T-helper 2 cell (primary cell): ENCODE results near the gene CCNB2.

Source experiments
- DNase-seq, 5 experiments: peaks; one replicate each; pipeline versions ENCODE4 v3.0.0 to v3.0.0-alpha.2; 2012 to 2022

CCNB2 gene

DNA sequence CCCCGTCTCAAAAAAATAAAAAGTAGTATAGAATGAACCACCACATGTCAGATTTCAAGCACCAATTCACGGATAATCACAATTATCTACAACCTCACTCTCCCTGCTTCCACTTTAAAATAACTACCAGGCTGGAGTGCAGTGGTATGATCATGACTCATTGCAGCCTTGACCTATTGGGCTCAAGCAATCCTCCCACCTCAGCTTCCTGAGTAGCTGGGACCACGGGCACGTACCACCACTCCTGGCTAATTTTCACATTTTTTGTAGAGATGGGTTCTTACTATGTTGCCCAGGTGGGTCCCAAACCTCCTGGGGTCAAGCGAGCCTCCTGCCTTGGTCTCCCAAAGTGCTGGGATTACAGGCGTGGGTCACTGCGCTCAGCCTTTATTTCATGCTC, 63.6 kb downstream of the CCNB2 start:
- no peak for DNase-seq

DNA sequence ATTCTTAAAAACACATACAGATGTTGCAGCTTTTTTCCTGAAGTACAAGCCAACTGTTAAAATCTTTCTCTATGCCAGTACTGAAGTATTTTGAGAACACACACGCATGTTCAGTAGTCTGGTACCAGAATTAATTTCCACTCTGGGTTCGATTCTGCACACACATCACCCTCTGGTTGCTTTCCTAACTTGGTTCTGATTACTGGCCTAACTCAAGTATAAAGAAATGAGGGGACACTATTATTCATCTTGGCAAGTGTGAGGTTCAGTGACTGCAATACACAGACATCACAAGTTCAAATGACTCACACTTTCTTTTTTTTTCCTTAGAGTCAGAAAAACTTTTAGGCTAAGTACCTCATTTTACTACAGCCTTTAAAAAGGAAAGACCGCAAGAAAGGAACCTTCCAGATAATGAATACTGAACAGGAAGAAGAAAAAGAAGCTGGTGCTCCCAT, 64.3 kb downstream of the CCNB2 start:
- no peak for DNase-seq

DNA sequence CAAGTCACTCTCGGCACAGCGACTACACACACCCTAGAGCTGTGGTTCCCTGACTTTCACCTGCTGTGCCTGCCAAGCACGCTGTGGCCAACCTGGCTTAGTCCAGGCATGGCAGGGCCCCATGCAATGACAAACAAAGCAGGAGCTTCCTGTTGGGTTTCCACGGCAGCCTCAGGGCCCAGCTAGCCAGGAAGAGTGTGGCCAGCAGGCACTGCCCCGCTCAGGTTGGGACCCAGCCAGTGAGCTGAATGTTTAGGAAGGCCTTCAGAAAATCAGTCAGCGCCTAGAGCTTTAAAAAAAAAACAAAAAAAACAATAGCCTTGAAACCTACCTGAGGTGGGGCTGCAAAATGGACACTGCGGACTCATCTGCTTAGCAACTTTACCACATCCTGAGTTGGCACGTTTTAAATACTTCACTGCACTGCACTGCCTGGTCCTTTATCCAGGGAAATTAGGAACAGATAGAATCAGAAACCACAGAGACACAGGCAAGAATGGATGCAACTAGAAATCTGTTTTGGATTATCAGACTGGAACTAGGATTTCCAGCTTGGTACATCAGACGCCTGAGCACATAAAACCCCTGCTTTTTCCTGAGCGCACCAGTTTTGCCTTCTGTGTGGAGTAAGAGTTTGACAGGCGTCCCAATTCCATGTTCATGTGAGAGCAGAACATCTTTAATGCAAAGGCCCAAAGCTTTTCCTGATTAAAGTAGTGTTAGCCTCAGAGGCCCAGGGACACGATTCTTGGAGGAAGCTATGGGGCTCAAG, 65.5 kb downstream of the CCNB2 start:
- no peak for DNase-seq

DNA sequence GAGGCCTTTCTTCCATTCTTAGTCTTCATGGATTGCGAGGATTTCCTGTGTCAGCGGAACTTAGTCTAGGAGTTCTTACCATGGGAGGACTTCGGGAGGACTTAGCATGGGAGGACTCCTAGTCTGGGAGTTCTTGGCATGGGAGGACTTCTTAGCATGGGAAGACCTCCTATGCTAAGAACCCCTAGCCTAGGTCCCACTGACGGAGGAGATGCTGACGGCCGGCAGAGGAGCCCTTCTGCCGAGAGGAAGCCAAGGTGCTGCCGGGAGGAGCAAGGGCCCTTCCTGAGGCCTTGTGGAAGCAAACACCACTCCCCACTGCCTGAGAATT, 66.1 kb downstream of the CCNB2 start:
- DNase-seq: no peak

DNA sequence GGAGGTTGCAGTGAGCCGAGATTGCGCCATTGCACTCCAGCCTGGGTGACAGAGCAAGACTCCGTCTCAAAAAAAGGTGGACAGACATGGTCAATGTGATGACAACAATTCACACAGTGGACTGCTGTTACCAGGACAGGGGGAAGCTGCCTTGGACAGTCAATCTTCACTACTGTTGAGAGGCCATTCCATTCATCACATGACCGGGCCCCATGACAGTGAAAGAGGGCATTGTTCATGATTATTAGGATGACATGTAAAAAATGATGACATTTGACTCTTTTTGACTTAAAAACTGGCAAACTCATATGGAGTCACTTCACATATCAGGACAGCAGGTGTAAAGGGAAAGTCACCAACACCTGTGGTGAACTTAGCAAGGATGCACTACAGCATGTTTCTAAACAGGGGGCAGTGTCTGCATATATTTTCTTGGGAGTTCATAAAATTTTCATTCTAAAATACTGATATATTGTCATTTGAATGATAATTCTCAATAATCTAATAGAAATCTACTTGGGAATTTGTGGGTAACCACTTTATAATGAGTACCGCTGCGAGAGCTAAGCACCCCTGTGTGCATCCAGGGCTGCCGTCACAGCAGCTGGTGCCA, 67.4 kb downstream of the CCNB2 start:
- DNase-seq: no peak

DNA sequence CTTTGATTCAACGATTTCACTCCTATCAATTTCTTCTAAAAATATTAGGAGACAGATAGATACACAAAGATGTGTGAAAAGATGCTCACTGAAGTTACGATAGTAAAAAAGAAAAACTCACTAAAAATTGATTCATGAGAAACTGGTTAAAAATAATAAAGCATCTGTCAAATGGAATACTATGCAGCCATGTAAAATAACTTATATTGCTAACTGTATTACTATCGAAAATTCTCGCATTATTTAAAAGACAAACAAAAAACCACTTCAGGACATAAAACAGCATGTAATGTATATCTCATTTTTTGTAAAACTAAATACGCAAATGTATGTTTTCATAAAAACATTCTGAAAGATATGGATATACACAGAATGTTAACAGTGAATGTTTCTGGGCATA, 68.2 kb downstream of the CCNB2 start:
- no peak for DNase-seq

DNA sequence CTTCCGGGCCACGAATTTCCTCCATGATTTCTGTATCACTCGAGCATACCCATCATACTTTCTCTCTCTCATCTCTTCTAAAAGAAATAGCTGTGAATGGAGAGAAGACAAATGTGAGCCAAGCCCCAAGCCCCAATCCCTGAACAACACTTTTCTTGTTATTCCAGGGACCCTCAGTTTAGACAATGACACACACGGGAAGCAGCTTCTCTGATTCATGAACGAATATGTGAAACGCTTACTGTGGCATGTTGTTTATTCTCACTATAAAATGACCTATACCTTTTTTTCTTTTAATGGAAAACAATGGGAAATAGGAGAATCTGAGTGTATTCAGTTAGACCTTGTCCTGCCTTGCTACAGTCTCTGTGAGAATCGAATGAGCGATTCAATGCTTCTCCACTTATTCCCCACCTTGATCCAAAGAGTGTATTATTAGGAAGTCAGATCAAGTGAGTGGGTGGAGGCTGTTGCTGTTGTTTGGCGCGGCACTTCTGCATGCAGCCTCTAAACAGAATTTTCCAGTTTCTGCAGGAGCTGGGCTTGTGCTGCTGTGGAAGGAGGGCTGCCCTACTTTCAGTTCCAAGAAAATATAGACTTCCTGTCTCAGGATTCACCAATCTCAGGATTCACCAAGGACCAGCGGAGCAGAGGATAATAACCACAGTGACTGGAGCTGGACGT, 69.3 kb downstream of the CCNB2 start:
- no peak for DNase-seq
